Natural killer cell (primary cell): ENCODE measurements around the gene RAB33B. TPM values are rescaled to one million over a fixed set of nuclear protein-coding genes. Genes with fewer than 3 reads are reported as not detected.
A peak's percentile ranks its signal among the peaks of the same experiment; 100 is the strongest.
"Not testable (repeated sequence)": the region's sequence is repeated elsewhere in the genome, so short reads cannot be mapped to it uniquely, and the experiment has no call there.

Experiments
- ATAC-seq, 3 donors: fragments of 150-1000 bp in 2 of 3; fragments of 200-7000 bp in 1 of 3; cut with Tn5 transposase; 1 replicate in 1 of 3; 2 replicates in 2 of 3; pipeline ENCODE4 v1.10.0; 2021; ENCODE audit warnings: mild to moderate bottlenecking in 2 of 3, moderate library complexity in 2 of 3
- DNase-seq, 2 donors: peaks; one replicate each; pipeline versions ENCODE4 v3.0.0 to v3.0.0-alpha.2; 2013 to 2021; ENCODE audit warnings: mixed read lengths in 1 of 2
- H3K27ac ChIP-seq: one replicate; pipeline ENCODE4 v1.5.1; 2013; ENCODE audit warnings: mild to moderate bottlenecking, low read length
- H3K27me3 ChIP-seq: one replicate; pipeline ENCODE4 v1.6.1; 2013; ENCODE audit warnings: low read length; ENCODE audit not compliant: control insufficient read depth, insufficient read depth
- H3K36me3 ChIP-seq: one replicate; pipeline ENCODE4 v1.6.1; 2013; ENCODE audit warnings: low read length; ENCODE audit not compliant: control insufficient read depth, insufficient read depth
- H3K4me1 ChIP-seq: one replicate; pipeline ENCODE4 v1.6.1; 2013; ENCODE audit warnings: low read length; ENCODE audit not compliant: control insufficient read depth, insufficient read depth
- H3K4me3 ChIP-seq: one replicate; pipeline ENCODE4 v1.5.1; 2013; ENCODE audit warnings: low read length
- H3K9me3 ChIP-seq: one replicate; pipeline ENCODE4 v1.6.1; 2013; ENCODE audit warnings: low read length; ENCODE audit not compliant: control insufficient read depth, insufficient read depth
- H3K27ac Mint-ChIP-seq, 2 donors: one replicate each; pipeline ENCODE4 v1.8.0; 2022; ENCODE audit warnings: mild to moderate bottlenecking in 2 of 2, mixed read lengths in 2 of 2, moderate library complexity in 1 of 2
- H3K27me3 Mint-ChIP-seq, 2 donors: one replicate each; pipeline ENCODE4 v1.8.0; 2022; ENCODE audit warnings: low read depth in 2 of 2, mixed read lengths in 2 of 2
- H3K36me3 Mint-ChIP-seq: one replicate; pipeline ENCODE4 v1.8.0; 2022; ENCODE audit warnings: mixed read lengths
- H3K4me1 Mint-ChIP-seq, 2 donors: one replicate each; pipeline ENCODE4 v1.8.0; 2022; ENCODE audit warnings: mixed read lengths in 2 of 2
- H3K4me3 Mint-ChIP-seq: one replicate; pipeline ENCODE4 v1.8.0; 2022; ENCODE audit warnings: mild to moderate bottlenecking, moderate library complexity, mixed read lengths
- H3K9me3 Mint-ChIP-seq, 2 donors: one replicate each; pipeline ENCODE4 v1.8.0; 2022; ENCODE audit warnings: mixed read lengths in 2 of 2
- WGBS: methylation state at CpG from one replicate; pipeline ENCODE4 v1.1.7; 2013; ENCODE audit warnings: missing lambda C conversion rate; ENCODE audit not compliant: insufficient coverage; 5-methylcytosine and 5-hydroxymethylcytosine counted together
- intact Hi-C: fragments of 100-400 bp; cut with micrococcal nuclease; formaldehyde crosslinking; loops from one replicate; pipeline ENCODE4 v1.14.2; 2022
- total RNA-seq, 4 donors: library from RNA; stranded (reverse); fragments of 120-200 nt in 1 of 4; gene quantifications; one replicate each; pipeline versions ENCODE4 v1.2.3 to v1.2.4, GENCODE V29; 2013 to 2022
- TF ChIP-seq, protein P1 (sequence below): fragments of 200-600 bp; IDR thresholded peaks from one replicate; pipeline ENCODE4 v1.8.0; 2022; ENCODE audit warnings: antibody characterized with exemption

RAB33B gene
- total RNA-seq: 10 to 100 TPM in 2 of 3 donors, 1 to 10 TPM in 1; 7.8 to 12.9 (median 10.5) TPM
- 18.1 TPM for total RNA-seq (2013)

GRCh38 chr4:139454111-139455045, at the start of gene RAB33B:
Gene RAB33B (plus strand): TSS chr4:139454121. CDS start chr4:139454196, 75 bp downstream.
- H3K4me1 Mint-ChIP-seq: peaks cover 66 to 70% of the 10 kb centered on the region in 2 donors
- no peaks in the 10 kb centered on the region for H3K9me3 ChIP-seq
- H3K27ac Mint-ChIP-seq: peak within 1 kb of the TSS; percentile 99
- no peaks in the 10 kb centered on the region for H3K9me3 Mint-ChIP-seq
- no peak for ATAC-seq
- H3K27ac ChIP-seq: peak within 1 kb of the TSS; percentile 89
- 3% methylated on average over 45 of the region's 46 CpGs for whole genome bisulfite sequencing
- no peaks in the 10 kb centered on the region for H3K27me3 Mint-ChIP-seq
- intact Hi-C loops: no loop called here
- DNase-seq: no peak
- no peaks in the 10 kb centered on the region for H3K36me3 ChIP-seq
- H3K4me3 Mint-ChIP-seq: peak within 1 kb of the TSS; percentile 99
- H3K4me1 ChIP-seq: peaks cover 20% of the 10 kb centered on the region
- peak within 1 kb of the TSS; percentile 80 for H3K4me3 ChIP-seq
- H3K27me3 ChIP-seq: no peaks in the 10 kb centered on the region
- no peaks in the 10 kb centered on the region for H3K36me3 Mint-ChIP-seq
- TF ChIP-seq, protein P1, sequence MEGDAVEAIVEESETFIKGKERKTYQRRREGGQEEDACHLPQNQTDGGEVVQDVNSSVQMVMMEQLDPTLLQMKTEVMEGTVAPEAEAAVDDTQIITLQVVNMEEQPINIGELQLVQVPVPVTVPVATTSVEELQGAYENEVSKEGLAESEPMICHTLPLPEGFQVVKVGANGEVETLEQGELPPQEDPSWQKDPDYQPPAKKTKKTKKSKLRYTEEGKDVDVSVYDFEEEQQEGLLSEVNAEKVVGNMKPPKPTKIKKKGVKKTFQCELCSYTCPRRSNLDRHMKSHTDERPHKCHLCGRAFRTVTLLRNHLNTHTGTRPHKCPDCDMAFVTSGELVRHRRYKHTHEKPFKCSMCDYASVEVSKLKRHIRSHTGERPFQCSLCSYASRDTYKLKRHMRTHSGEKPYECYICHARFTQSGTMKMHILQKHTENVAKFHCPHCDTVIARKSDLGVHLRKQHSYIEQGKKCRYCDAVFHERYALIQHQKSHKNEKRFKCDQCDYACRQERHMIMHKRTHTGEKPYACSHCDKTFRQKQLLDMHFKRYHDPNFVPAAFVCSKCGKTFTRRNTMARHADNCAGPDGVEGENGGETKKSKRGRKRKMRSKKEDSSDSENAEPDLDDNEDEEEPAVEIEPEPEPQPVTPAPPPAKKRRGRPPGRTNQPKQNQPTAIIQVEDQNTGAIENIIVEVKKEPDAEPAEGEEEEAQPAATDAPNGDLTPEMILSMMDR: no peak

- Histone ChIP-seq H3K9me3 (peaks cover 8% of the 10 kb centered on the region), H3K4me1 (no peaks in the 10 kb centered on the region), H3K36me3 (no peaks in the 10 kb centered on the region), H3K27ac (no peak overlapping the region), H3K4me3 (no peak overlapping the region), H3K27me3 (no peaks in the 10 kb centered on the region)
- DNase-seq (no peak), ATAC-seq (no peak)
- peaks cover 13% of the 10 kb centered on the region for H3K36me3 Mint-ChIP-seq
- H3K27ac Mint-ChIP-seq: no peak overlapping the region
- peaks cover 0 to 5% of the 10 kb centered on the region in 2 donors for H3K9me3 Mint-ChIP-seq
- H3K27me3 Mint-ChIP-seq: no peaks in the 10 kb centered on the region
- peaks cover 0 to 4% of the 10 kb centered on the region in 2 donors for H3K4me1 Mint-ChIP-seq
- TF ChIP-seq, protein P1: no peak
- intact Hi-C loops: no loop called here
- no peak overlapping the region for H3K4me3 Mint-ChIP-seq
These were observed 43.6 kb upstream of the RAB33B start for GRCh38 chr4:139410312-139410711.

GRCh38 chr4:139414671-139415210, 39.2 kb upstream of the RAB33B start:
- intact Hi-C loops, H3K4me3 ChIP-seq, H3K27me3 ChIP-seq, DNase-seq, H3K36me3 ChIP-seq, H3K27ac ChIP-seq, H3K4me3 Mint-ChIP-seq, H3K4me1 ChIP-seq, H3K9me3 Mint-ChIP-seq, ATAC-seq, H3K27ac Mint-ChIP-seq, H3K27me3 Mint-ChIP-seq: not testable (repeated sequence)
- 82% methylated on average over 7 of the region's 8 CpGs for WGBS
- H3K4me1 Mint-ChIP-seq: peaks cover 6 to 11% of the 10 kb centered on the region in 2 donors
- peaks cover 13% of the 10 kb centered on the region for H3K36me3 Mint-ChIP-seq
- H3K9me3 ChIP-seq: peaks cover 11% of the 10 kb centered on the region

DNA sequence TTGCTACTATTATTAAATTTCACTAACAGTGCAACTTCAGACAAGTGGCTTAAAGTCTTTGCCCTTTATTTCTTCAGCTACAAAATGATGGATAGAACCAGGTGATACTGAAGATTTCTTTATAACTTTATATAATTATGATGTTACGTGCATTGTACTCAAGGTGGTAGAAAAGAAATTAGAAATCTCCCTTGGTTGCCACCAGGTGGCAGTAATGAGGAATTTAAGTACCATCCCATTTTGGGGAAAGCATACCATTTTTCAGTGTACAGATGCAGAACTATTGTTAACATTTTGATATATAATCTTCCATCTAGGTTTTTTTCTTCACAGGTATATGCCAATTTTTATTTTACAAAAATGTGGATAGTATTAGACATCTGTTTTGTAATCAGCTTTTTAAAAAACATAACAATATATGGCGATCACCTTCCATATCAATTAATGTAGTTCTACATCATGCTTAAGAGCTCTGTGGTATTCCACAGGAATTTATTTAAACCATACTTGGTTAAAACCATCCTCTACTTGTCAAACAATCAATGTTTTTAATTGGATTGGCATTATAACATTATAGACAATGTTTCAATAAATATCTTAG, 37.7 kb upstream of the RAB33B start:
- TF ChIP-seq, protein P1: peak; percentile 90
- intact Hi-C loops: loop anchor here (1.0 to 2.0 kb wide), 3 partner anchors 114 to 385 kb away; no protein-coding TSS in a partner anchor
- ATAC-seq (peak in 2 of 3 donors; percentile 49 to 57), DNase-seq (peak in 1 of 2 donors; percentile 80)
- H3K36me3 ChIP-seq: no peaks in the 10 kb centered on the region
- H3K4me1 ChIP-seq: peaks cover 8% of the 10 kb centered on the region
- Mint-ChIP-seq H3K4me1 (peaks cover 6 to 13% of the 10 kb centered on the region in 2 donors), H3K36me3 (peaks cover 13% of the 10 kb centered on the region), H3K9me3 (peaks cover 0 to 5% of the 10 kb centered on the region in 2 donors), H3K4me3 (no peak overlapping the region), H3K27ac (no peak overlapping the region), H3K27me3 (no peaks in the 10 kb centered on the region)
- no peaks in the 10 kb centered on the region for H3K27me3 ChIP-seq
- peaks cover 11% of the 10 kb centered on the region for H3K9me3 ChIP-seq
- WGBS: no CpG with 5 or more reads among the region's 2 CpGs
- H3K27ac ChIP-seq: no peak overlapping the region
- no peak overlapping the region for H3K4me3 ChIP-seq
